ENCODE data around the gene SLC12A4. TPM values are rescaled to one million over a fixed set of nuclear protein-coding genes. Genes with fewer than 3 reads are reported as not detected.

The SLC12A4 gene
- polyA plus RNA-seq, 2 of the 4 experiments (the other 2 are of a cell fraction), result 18.2 to 33.2 TPM

DNA sequence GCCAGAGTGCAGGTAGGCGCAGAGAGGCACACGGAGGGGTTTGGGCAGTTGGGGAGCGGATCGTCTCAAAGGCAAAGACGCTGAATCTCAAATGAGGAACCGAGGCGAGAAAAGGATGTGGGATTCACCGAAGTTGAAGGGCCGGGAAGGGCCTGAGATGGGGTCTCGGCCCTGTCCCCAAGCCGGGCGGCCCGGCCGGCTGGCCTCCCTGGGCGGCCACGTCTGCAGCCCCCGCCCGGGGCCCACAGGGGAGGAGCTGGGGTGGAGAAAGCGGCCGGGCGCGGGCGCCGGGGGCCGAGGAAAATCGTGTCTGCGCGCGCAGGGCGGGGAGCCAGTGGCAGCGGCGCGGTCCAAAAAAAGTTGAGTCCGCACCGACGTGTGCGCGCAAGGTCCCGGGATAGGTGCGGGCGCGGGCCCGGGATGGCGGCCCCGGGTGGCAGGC, 458 bp downstream of the SLC12A4 start:
- H3K4me3 ChIP-seq, result peak overlapping the region; percentile 95
- FAIRE-seq, result no peak
- peaks cover 25% of the 10 kb centered on the region for H3K4me1 ChIP-seq
- H3K9me3 ChIP-seq, result no peaks in the 10 kb centered on the region
- peak overlapping the region; percentile 89 for H3K4me2 ChIP-seq
- 0% methylated on average over 14 of the region's 45 CpGs for WGBS (ENCODE audit: missing lambda C conversion rate)
- TF ChIP-seq RCOR1 (IDR thresholded peaks at IDR 0.05; ENCODE audit: low read depth, low read length) (no peak), TFCP2L1 (CRISPR knock-in tag; IDR thresholded peaks at IDR 0.05) (peak; percentile 54; the same call in 1 of the 2 replicates)
- CTCF ChIA-PET, result no interaction called here
- POLR2A ChIA-PET, result no interaction called here
- DNase-seq (ENCODE audit: low read depth in 1 of 2, low spot score in 1 of 2), result peak in 1 of 2 experiments; percentile 36
- peak; percentile 21 to 48; a peak in 5 of 6 replicates for ATAC-seq
- peak overlapping the region; percentile 94 to 95 for H3K27ac ChIP-seq

GRCh38 chr16:67967183-67967957, 1.1 kb downstream of the SLC12A4 start:
- FAIRE-seq (no peak), ATAC-seq (peak in 1 of 2 experiments; percentile 4; a peak in 2 of 6 replicates), DNase-seq (ENCODE audit: low read depth in 1 of 2, low spot score in 1 of 2) (no peak)
- H3K9me3 ChIP-seq, result no peaks in the 10 kb centered on the region
- H3K27ac ChIP-seq, result peak overlapping the region; percentile 94 to 95
- peak overlapping the region; percentile 89 for H3K4me2 ChIP-seq
- 47% methylated on average over 16 of the region's 18 CpGs for WGBS (ENCODE audit: missing lambda C conversion rate)
- peak overlapping the region; percentile 95 for H3K4me3 ChIP-seq
- H3K4me1 ChIP-seq, result peaks cover 25% of the 10 kb centered on the region
- ChIA-PET POLR2A (no interaction called here), CTCF (interaction anchor here (0.7 to 1.6 kb wide), 4 partner anchors 19 to 73 kb away, joined by 3 to 4 read pairs (median 4); partner anchors contain the start of genes CTRL and PSMB10)
- TF ChIP-seq RCOR1 (IDR thresholded peaks at IDR 0.05; ENCODE audit: low read depth, low read length), result no peak
- TF ChIP-seq CHD2 (IDR thresholded peaks at IDR 0.05; ENCODE audit: low read length, partially characterized antibody), result no peak
- TF ChIP-seq, protein P1, sequence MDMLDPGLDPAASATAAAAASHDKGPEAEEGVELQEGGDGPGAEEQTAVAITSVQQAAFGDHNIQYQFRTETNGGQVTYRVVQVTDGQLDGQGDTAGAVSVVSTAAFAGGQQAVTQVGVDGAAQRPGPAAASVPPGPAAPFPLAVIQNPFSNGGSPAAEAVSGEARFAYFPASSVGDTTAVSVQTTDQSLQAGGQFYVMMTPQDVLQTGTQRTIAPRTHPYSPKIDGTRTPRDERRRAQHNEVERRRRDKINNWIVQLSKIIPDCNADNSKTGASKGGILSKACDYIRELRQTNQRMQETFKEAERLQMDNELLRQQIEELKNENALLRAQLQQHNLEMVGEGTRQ (IDR thresholded peaks at IDR 0.05), result no peak
- no peak for TF ChIP-seq ZFP36 (IDR thresholded peaks at IDR 0.05; ENCODE audit: borderline replicate concordance, partially characterized antibody)

- WGBS (ENCODE audit: missing lambda C conversion rate), result 90% methylated on average over 3 of the region's 3 CpGs
- POLR2A ChIA-PET, result no interaction called here
- H3K4me3 ChIP-seq, result peak overlapping the region; percentile 95; the same call in 2 of the 3 replicates
- no peaks in the 10 kb centered on the region for H3K9me3 ChIP-seq
- peaks cover 25% of the 10 kb centered on the region for H3K4me1 ChIP-seq
- DNase-seq (ENCODE audit: low read depth in 1 of 2, low spot score in 1 of 2) (peak in 1 of 2 experiments; percentile 44), ATAC-seq (peak in 1 of 2 experiments; percentile 51; a peak in 3 of 6 replicates), FAIRE-seq (no peak)
- H3K4me2 ChIP-seq, result peak overlapping the region; percentile 89
- CTCF ChIA-PET, result interaction anchor here (0.7 to 1.6 kb wide), 6 partner anchors 20 to 150 kb away, joined by 3 to 11 read pairs (median 4); partner anchors contain the start of genes CTRL and PSMB10
- TF ChIP-seq ZNF302 (CRISPR knock-in tag; IDR thresholded peaks at IDR 0.05) (no peak), FOXS1 (CRISPR knock-in tag; IDR thresholded peaks at IDR 0.05) (no peak), JUN (IDR thresholded peaks at IDR 0.05) (no peak), POLR2A (IDR thresholded peaks at IDR 0.05; ENCODE audit: low read length) (no peak), RAD21 (conservative IDR thresholded peaks at IDR 0.05 in 1 of 2, IDR thresholded peaks at IDR 0.05 in 1 of 2) (no peak), EP300 (IDR thresholded peaks at IDR 0.05) (no peak), MYC (IDR thresholded peaks at IDR 0.05; ENCODE audit: borderline replicate concordance, low read length) (no peak), NPAS2 (CRISPR knock-in tag; IDR thresholded peaks at IDR 0.05; ENCODE audit: borderline replicate concordance) (no peak), HOXA7 (CRISPR knock-in tag; IDR thresholded peaks at IDR 0.05) (no peak), CEBPB (IDR thresholded peaks at IDR 0.05) (no peak), POLR2AphosphoS2 (conservative IDR thresholded peaks at IDR 0.05; ENCODE audit: low read length) (no peak), RFX5 (IDR thresholded peaks at IDR 0.05) (no peak), NFE2L2 (conservative IDR thresholded peaks at IDR 0.05; ENCODE audit: low read length) (no peak)
- TF ChIP-seq, protein P1 (IDR thresholded peaks at IDR 0.05), result no peak
- TF ChIP-seq, protein P2, sequence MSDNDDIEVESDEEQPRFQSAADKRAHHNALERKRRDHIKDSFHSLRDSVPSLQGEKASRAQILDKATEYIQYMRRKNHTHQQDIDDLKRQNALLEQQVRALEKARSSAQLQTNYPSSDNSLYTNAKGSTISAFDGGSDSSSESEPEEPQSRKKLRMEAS (IDR thresholded peaks at IDR 0.05), result no peak
- TF ChIP-seq, protein P3, sequence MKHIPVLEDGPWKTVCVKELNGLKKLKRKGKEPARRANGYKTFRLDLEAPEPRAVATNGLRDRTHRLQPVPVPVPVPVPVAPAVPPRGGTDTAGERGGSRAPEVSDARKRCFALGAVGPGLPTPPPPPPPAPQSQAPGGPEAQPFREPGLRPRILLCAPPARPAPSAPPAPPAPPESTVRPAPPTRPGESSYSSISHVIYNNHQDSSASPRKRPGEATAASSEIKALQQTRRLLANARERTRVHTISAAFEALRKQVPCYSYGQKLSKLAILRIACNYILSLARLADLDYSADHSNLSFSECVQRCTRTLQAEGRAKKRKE (CRISPR knock-in tag; IDR thresholded peaks at IDR 0.05; ENCODE audit: low read depth), result no peak
- peak overlapping the region; percentile 58 to 95 for H3K27ac ChIP-seq
Observed at GRCh38 chr16:67966549-67967182, 1.8 kb downstream of the SLC12A4 start.

Data from A549 (cell line).